GM23338 (cell line): ENCODE measurements around the gene ZNF443. TPM values are rescaled to one million over a fixed set of nuclear protein-coding genes. Genes with fewer than 3 reads are reported as not detected.
A peak's percentile ranks its signal among the peaks of the same experiment; 100 is the strongest.

Experiments
- ATAC-seq: fragments of 200-7000 bp; cut with Tn5 transposase; 3 replicates; pipeline ENCODE4 v1.9.1; 2020
- DNase-seq: peaks from one replicate; pipeline ENCODE4 v3.0.0-alpha.2; 2015; ENCODE audit warnings: low spot score
- H2AFZ ChIP-seq: fragments of 200-600 bp; sonication (generic); 2 replicates; pipeline ENCODE4 v1.8.0; 2016; ENCODE audit warnings: antibody characterized with exemption, mild to moderate bottlenecking, moderate library complexity
- H3F3A ChIP-seq: fragments of 200-600 bp; sonication (generic); replicated peaks from 2 replicates; pipeline ENCODE4 v1.8.0; 2017; ENCODE audit warnings: antibody characterized with exemption, mixed run types, low read depth
- H3K27ac ChIP-seq: fragments of 200-600 bp; sonication (generic); 2 replicates; pipeline ENCODE4 v1.6.1; 2016; ENCODE audit warnings: low read depth
- H3K27me3 ChIP-seq: fragments of 200-600 bp; sonication (generic); 2 replicates; pipeline ENCODE4 v1.8.0; 2016; ENCODE audit warnings: mild to moderate bottlenecking, mixed run types, moderate library complexity; ENCODE audit not compliant: insufficient read depth
- H3K36me3 ChIP-seq: fragments of 200-600 bp; sonication (generic); 2 replicates; pipeline ENCODE4 v1.8.0; 2016; ENCODE audit warnings: mild to moderate bottlenecking; ENCODE audit not compliant: insufficient read depth
- H3K4me1 ChIP-seq: fragments of 200-600 bp; sonication (generic); 2 replicates; pipeline ENCODE4 v1.8.0; 2016; ENCODE audit warnings: mild to moderate bottlenecking, moderate library complexity; ENCODE audit not compliant: insufficient read depth
- H3K4me2 ChIP-seq: fragments of 200-600 bp; sonication (generic); 2 replicates; pipeline ENCODE4 v1.7.1; 2017; ENCODE audit warnings: mixed run types
- H3K4me3 ChIP-seq: fragments of 200-600 bp; sonication (generic); 2 replicates; pipeline ENCODE4 v1.6.1; 2016; ENCODE audit warnings: mixed run types
- H3K79me2 ChIP-seq: fragments of 200-600 bp; sonication (generic); replicated peaks from 2 replicates; pipeline ENCODE4 v1.8.0; 2017; ENCODE audit warnings: mild to moderate bottlenecking; ENCODE audit not compliant: insufficient read depth
- H3K9me2 ChIP-seq: fragments of 200-600 bp; sonication (generic); 2 replicates; pipeline ENCODE4 v1.8.0; 2017; ENCODE audit not compliant: insufficient read depth
- H4K20me1 ChIP-seq: fragments of 200-600 bp; sonication (generic); replicated peaks from 2 replicates; pipeline ENCODE4 v1.8.0; 2017; ENCODE audit warnings: mild to moderate bottlenecking; ENCODE audit not compliant: insufficient read depth
- H3K27ac Mint-ChIP-seq: 2 replicates; pipeline ENCODE4 v1.8.0; 2020; ENCODE audit warnings: inconsistent platforms, mild to moderate bottlenecking, moderate library complexity, mixed read lengths
- H3K27me3 Mint-ChIP-seq: 3 replicates; pipeline ENCODE4 v1.8.0; 2022; ENCODE audit warnings: low read depth, mild to moderate bottlenecking, moderate library complexity, mixed read lengths, inconsistent platforms; ENCODE audit not compliant: insufficient read depth, poor library complexity
- H3K36me3 Mint-ChIP-seq: 3 replicates; pipeline ENCODE4 v1.8.0; 2021; ENCODE audit warnings: low read depth, mild to moderate bottlenecking, inconsistent platforms, moderate library complexity, mixed read lengths
- H3K4me1 Mint-ChIP-seq: 3 replicates; pipeline ENCODE4 v1.8.0; 2020; ENCODE audit warnings: mild to moderate bottlenecking, inconsistent platforms, mixed read lengths
- H3K4me3 Mint-ChIP-seq: 3 replicates; pipeline ENCODE4 v1.8.0; 2021; ENCODE audit warnings: moderate library complexity, mild to moderate bottlenecking, inconsistent platforms, mixed read lengths
- H3K9me3 Mint-ChIP-seq: 3 replicates; pipeline ENCODE4 v1.8.0; 2020; ENCODE audit warnings: moderate library complexity, mild to moderate bottlenecking, inconsistent platforms, mixed read lengths
- CREB1 ChIP-seq: fragments of 250-450 bp; sonication (Bioruptor Pico); IDR thresholded peaks from 2 replicates; pipeline ENCODE4 v1.5.0; 2020; ENCODE audit warnings: low read depth, mild to moderate bottlenecking, moderate library complexity
- EZH2 ChIP-seq: fragments of 200-600 bp; sonication (generic); IDR thresholded peaks from one replicate; pipeline ENCODE4 v1.8.0; 2017; ENCODE audit warnings: antibody characterized with exemption, mild to moderate bottlenecking, low read depth; ENCODE audit not compliant: unreplicated experiment
- EZH2phosphoT487 ChIP-seq: fragments of 200-600 bp; sonication (generic); IDR thresholded peaks from one replicate; pipeline ENCODE4 v1.8.1; 2018; ENCODE audit warnings: antibody characterized with exemption; ENCODE audit not compliant: unreplicated experiment
- JUNB ChIP-seq: IDR thresholded peaks from one replicate; pipeline ENCODE4 v1.6.1; 2016; ENCODE audit warnings: antibody characterized with exemption; ENCODE audit not compliant: unreplicated experiment
- NANOG ChIP-seq: IDR thresholded peaks from 2 replicates; pipeline ENCODE4 v1.6.1; 2016; ENCODE audit warnings: antibody characterized with exemption, borderline replicate concordance
- POLR2AphosphoS5 ChIP-seq: IDR thresholded peaks from 2 replicates; pipeline ENCODE4 v1.6.1; 2016; ENCODE audit warnings: antibody characterized with exemption, low read depth
- STAT1 ChIP-seq: IDR thresholded peaks from one replicate; pipeline ENCODE4 v1.6.1; 2016; ENCODE audit warnings: antibody characterized with exemption; ENCODE audit not compliant: unreplicated experiment
- ZNF114 ChIP-seq: fragments of 250-450 bp; sonication (Bioruptor Pico); IDR thresholded peaks from 2 replicates; pipeline ENCODE4 v1.5.0; 2020; ENCODE audit warnings: mild to moderate bottlenecking, moderate library complexity
- ZNF331 ChIP-seq: fragments of 250-450 bp; sonication (Bioruptor Pico); IDR thresholded peaks from 2 replicates; pipeline ENCODE4 v1.5.0; 2020; ENCODE audit warnings: low read depth, mild to moderate bottlenecking, moderate library complexity
- polyA plus RNA-seq: library from polyadenylated mRNA; unstranded; fragments of >200 nt; fragmentation: Nextera tagmentation; extraction: Ambion mirVana; gene quantifications from 2 replicates; pipeline ENCODE4 v1.2.1, GENCODE V29; 2016
- total RNA-seq: library from RNA; depleted of rRNA; stranded (reverse); fragments of >200 nt; shearing (Covaris generic); gene quantifications from 2 replicates; pipeline ENCODE4 v1.2.3, GENCODE V29; 2014
- TF ChIP-seq, protein P1 (sequence below): IDR thresholded peaks from one replicate; pipeline ENCODE4 v1.6.1; 2018; ENCODE audit warnings: antibody characterized with exemption; ENCODE audit not compliant: unreplicated experiment
- TF ChIP-seq, protein P2 (sequence below): IDR thresholded peaks from 2 replicates; pipeline ENCODE4 v1.6.1; 2016; ENCODE audit warnings: antibody characterized with exemption
- TF ChIP-seq, protein P3 (sequence below), 2 experiments: fragments of 200-600 bp in 1 of 2; sonication (generic) in 1 of 2; conservative IDR thresholded peaks; 2 replicates each; pipeline versions ENCODE4 v1.5.1 to v1.6.1; 2016 to 2017; ENCODE audit warnings: antibody characterized with exemption in 2 of 2, low read depth in 2 of 2, mild to moderate bottlenecking in 2 of 2, moderate library complexity in 1 of 2

The ZNF443 gene
- total and polyA plus RNA-seq, 2 experiments from 2014 or later, result 5.4 to 10.0 TPM

DNA sequence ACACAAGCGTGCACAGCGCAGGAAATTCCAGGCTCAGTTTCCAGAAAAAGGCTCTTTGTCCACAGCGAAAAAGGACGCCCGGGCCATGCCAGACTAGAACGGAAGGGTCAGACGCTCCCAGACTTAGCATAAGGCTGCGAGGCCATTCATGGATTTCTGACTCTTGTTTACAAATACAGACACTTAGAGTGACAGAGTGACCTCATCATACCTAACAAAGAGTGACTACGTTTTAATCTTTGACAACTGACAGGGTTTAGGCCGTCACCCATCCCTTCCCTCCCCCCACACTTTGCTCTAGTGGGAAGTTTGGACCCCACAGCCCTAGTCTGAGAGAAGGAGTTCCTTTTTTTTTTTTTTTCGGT is 44.2 kb upstream of the ZNF443 start (continued):
- TF ChIP-seq, protein P1, sequence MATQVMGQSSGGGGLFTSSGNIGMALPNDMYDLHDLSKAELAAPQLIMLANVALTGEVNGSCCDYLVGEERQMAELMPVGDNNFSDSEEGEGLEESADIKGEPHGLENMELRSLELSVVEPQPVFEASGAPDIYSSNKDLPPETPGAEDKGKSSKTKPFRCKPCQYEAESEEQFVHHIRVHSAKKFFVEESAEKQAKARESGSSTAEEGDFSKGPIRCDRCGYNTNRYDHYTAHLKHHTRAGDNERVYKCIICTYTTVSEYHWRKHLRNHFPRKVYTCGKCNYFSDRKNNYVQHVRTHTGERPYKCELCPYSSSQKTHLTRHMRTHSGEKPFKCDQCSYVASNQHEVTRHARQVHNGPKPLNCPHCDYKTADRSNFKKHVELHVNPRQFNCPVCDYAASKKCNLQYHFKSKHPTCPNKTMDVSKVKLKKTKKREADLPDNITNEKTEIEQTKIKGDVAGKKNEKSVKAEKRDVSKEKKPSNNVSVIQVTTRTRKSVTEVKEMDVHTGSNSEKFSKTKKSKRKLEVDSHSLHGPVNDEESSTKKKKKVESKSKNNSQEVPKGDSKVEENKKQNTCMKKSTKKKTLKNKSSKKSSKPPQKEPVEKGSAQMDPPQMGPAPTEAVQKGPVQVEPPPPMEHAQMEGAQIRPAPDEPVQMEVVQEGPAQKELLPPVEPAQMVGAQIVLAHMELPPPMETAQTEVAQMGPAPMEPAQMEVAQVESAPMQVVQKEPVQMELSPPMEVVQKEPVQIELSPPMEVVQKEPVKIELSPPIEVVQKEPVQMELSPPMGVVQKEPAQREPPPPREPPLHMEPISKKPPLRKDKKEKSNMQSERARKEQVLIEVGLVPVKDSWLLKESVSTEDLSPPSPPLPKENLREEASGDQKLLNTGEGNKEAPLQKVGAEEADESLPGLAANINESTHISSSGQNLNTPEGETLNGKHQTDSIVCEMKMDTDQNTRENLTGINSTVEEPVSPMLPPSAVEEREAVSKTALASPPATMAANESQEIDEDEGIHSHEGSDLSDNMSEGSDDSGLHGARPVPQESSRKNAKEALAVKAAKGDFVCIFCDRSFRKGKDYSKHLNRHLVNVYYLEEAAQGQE, result no peak
- TF ChIP-seq, protein P2, sequence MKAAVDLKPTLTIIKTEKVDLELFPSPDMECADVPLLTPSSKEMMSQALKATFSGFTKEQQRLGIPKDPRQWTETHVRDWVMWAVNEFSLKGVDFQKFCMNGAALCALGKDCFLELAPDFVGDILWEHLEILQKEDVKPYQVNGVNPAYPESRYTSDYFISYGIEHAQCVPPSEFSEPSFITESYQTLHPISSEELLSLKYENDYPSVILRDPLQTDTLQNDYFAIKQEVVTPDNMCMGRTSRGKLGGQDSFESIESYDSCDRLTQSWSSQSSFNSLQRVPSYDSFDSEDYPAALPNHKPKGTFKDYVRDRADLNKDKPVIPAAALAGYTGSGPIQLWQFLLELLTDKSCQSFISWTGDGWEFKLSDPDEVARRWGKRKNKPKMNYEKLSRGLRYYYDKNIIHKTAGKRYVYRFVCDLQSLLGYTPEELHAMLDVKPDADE, result no peak
- TF ChIP-seq EZH2 (no peak), CREB1 (CRISPR knock-in tag) (no peak), ZNF331 (CRISPR knock-in tag) (no peak), EZH2phosphoT487 (no peak), POLR2AphosphoS5 (no peak), NANOG (no peak), JUNB (no peak), ZNF114 (CRISPR knock-in tag) (no peak), STAT1 (no peak)
- TF ChIP-seq, protein P3, sequence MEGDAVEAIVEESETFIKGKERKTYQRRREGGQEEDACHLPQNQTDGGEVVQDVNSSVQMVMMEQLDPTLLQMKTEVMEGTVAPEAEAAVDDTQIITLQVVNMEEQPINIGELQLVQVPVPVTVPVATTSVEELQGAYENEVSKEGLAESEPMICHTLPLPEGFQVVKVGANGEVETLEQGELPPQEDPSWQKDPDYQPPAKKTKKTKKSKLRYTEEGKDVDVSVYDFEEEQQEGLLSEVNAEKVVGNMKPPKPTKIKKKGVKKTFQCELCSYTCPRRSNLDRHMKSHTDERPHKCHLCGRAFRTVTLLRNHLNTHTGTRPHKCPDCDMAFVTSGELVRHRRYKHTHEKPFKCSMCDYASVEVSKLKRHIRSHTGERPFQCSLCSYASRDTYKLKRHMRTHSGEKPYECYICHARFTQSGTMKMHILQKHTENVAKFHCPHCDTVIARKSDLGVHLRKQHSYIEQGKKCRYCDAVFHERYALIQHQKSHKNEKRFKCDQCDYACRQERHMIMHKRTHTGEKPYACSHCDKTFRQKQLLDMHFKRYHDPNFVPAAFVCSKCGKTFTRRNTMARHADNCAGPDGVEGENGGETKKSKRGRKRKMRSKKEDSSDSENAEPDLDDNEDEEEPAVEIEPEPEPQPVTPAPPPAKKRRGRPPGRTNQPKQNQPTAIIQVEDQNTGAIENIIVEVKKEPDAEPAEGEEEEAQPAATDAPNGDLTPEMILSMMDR (conservative IDR thresholded peaks at IDR 0.05; ENCODE audit: low read depth in 2 of 2), result no peak

DNA sequence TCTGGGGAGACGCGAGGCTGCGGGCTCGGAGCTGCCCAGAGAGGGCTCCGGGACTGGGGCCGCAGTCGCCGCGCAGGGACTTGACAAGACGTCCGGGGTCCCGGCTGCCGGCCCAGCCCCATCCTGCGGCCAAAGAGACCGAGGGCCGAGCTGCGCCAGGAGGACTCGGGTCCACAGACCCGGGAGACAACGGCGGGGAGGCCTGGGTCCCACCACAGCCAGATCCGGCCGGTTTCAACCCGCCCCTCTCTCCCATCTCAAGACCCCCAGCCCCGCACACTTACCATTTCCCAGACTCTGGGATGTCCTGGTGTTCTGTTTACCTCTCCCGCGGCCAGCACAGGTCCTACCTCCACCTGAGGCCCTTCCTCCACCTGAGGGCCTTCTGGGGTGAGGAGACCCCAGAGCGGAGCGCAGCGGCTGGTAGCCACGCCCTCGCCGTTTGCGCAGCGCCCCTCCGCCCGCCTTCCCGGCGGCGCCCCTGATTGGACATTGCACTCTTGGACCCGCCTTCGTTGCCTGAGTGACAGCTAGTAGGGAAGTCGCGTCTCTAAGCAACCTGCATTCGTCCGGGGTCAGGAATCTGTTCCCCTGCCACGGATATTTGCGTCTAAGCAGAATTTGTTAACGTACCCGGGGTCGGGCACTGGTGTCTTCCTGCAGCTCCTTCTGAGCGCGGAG is 43.7 kb upstream of the ZNF443 start, which contains the start of gene ZNF709:
Gene ZNF709 (minus strand): TSS at position 446 of the 681 bp plus-strand sequence. CDS start 159 bp downstream, at position 287.
- ATAC-seq, result peak; percentile 97
- peaks cover 3% of the 10 kb centered on the region for H3K27me3 Mint-ChIP-seq
- Histone ChIP-seq H2AFZ (peak within 1 kb of the TSS; percentile 91), H3K4me1 (peaks cover 13% of the 10 kb centered on the region; the same call in 1 of the 2 replicates), H3K79me2 (0 out of 2 replicates have a peak, but pooled peaks cover 3% of the 10 kb centered on the region), H3K4me2 (peak within 1 kb of the TSS; percentile 83), H3K36me3 (no peaks in the 10 kb centered on the region), H3K27ac (no peak within 1 kb of the TSS), H3F3A (no peaks in the 10 kb centered on the region), H3K27me3 (peaks cover 17% of the 10 kb centered on the region), H3K9me2 (no peaks in the 10 kb centered on the region), H4K20me1 (peaks cover 8% of the 10 kb centered on the region; the same call in 1 of the 2 replicates), H3K4me3 (peak within 1 kb of the TSS; percentile 58)
- H3K27ac Mint-ChIP-seq, result peak within 1 kb of the TSS; percentile 89
- TF ChIP-seq EZH2phosphoT487 (no peak), JUNB (no peak), STAT1 (no peak), POLR2AphosphoS5 (peak; percentile 100), CREB1 (CRISPR knock-in tag) (peak; percentile 66; the same call in 1 of the 2 replicates)
- TF ChIP-seq, protein P1, result no peak
- H3K4me3 Mint-ChIP-seq, result peak within 1 kb of the TSS; percentile 89
- H3K9me3 Mint-ChIP-seq, result peaks cover 4% of the 10 kb centered on the region; the same call in 2 of the 3 replicates
- DNase-seq, result peak; percentile 97
- H3K36me3 Mint-ChIP-seq, result no peaks in the 10 kb centered on the region; the same call in 2 of the 3 replicates
- peaks cover 10% of the 10 kb centered on the region; the same call in 2 of the 3 replicates for H3K4me1 Mint-ChIP-seq
